ENCODE results near the gene PPIL4. TPM values are rescaled to one million over a fixed set of nuclear protein-coding genes. Genes with fewer than 3 reads are reported as not detected.

The PPIL4 gene
- total RNA-seq, 1 donor from 2014 or later, result 8.9 TPM

DNA sequence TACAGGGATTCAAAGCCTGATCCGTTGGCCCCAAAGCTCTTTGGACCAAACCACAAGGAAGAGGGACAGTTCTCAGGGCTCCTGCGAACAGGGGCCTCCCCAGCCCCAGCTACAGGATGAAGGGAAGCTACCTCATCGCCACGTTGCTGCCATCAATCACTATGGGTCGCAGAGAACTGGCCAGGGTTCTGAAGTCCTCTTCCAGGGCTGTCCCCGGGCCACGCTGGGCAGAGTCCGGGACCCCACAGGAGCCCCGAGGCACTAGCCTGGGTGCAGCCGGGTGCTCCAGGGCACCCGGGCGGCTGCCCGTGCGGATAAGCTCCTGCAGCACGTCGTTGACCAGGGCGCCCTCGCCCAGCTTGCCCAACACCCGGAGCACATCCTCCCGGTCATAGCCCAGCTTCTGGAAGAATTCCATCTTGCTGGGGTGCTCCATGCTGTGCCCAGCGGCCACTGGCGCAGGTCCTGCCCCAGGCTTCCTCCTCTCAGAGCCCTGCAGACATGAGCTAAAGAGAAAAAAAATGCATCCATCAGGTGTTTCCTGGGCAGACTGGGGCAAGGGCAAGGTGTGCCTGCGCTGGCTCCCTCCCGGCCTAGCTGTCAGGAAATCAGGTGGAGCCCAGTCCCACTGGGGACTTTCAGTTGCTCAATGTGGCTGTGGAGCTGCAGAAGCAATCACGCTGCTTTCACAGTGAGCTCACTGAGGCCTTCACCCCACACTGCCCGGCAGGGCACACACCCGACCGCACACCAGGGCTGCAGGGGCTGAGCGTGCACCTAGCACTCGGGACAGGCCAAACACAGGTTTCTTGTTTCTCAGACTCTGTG lies 71.5 kb downstream of the PPIL4 start:
- Histone ChIP-seq H3K27ac (no peak overlapping the region), H3K27me3 (no peaks in the 10 kb centered on the region), H3K4me3 (no peak overlapping the region), H3K36me3 (no peaks in the 10 kb centered on the region), H3K9me3 (no peaks in the 10 kb centered on the region), H3K4me1 (peaks cover 0 to 2% of the 10 kb centered on the region in 2 donors)
- intact Hi-C loops (cut with DNase I), result no loop called here
- DNase-seq (ENCODE audit: low spot score in 2 of 2), result no peak
- TF ChIP-seq, protein P1, sequence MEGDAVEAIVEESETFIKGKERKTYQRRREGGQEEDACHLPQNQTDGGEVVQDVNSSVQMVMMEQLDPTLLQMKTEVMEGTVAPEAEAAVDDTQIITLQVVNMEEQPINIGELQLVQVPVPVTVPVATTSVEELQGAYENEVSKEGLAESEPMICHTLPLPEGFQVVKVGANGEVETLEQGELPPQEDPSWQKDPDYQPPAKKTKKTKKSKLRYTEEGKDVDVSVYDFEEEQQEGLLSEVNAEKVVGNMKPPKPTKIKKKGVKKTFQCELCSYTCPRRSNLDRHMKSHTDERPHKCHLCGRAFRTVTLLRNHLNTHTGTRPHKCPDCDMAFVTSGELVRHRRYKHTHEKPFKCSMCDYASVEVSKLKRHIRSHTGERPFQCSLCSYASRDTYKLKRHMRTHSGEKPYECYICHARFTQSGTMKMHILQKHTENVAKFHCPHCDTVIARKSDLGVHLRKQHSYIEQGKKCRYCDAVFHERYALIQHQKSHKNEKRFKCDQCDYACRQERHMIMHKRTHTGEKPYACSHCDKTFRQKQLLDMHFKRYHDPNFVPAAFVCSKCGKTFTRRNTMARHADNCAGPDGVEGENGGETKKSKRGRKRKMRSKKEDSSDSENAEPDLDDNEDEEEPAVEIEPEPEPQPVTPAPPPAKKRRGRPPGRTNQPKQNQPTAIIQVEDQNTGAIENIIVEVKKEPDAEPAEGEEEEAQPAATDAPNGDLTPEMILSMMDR (IDR thresholded peaks at IDR 0.05), result no peak

DNA sequence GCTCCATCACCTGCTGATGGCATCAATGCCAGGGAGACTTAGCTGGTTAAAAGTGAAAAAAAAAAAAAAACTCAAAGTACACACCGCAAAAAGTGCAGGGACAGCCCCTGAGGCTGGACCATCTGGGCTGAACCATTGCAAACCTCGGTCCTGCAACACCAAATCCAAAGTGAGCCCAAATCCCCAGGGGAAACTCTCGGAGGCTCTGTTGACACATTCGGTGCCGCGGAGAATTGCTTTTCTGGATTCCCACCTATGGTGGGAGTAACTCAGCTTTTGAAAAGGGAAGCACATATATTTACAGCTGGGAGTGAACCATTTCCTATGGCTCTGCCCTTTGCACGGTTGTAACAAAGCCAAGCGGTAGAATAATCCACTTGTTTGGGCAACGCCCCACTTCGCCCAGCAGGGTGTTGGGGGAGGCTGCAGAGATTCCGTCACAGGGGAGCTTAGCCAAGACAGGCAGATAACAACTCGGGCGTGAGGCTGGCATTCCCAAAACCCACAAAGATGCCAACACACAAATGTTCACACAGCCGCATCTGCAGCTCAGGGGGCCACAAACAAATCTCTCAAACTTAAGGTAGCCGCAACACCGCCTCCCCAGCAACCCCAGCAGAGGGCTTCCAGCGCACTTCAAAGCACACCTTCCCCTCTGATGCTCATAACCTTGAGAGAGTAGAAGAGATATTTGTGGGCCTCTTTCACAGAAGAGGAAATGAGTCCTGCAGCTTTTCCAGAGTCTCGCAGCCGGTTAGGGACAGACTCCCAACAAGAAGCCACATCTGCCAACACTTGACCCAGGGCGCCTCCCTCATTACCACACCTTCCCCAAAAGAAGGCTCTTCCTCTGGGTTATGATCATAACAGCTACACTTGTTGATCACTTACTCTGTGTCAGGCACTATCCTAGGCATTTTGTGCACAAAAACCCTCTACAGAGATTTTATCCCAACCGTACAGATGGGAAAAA lies 72.5 kb downstream of the PPIL4 start:
- H3K27ac ChIP-seq, result no peak overlapping the region
- H3K9me3 ChIP-seq, result no peaks in the 10 kb centered on the region
- no peak overlapping the region for H3K4me3 ChIP-seq
- no peak for DNase-seq (ENCODE audit: low spot score in 2 of 2)
- no peaks in the 10 kb centered on the region for H3K36me3 ChIP-seq
- intact Hi-C loops (cut with DNase I), result no loop called here
- peaks cover 0 to 2% of the 10 kb centered on the region in 2 donors for H3K4me1 ChIP-seq
- no peaks in the 10 kb centered on the region for H3K27me3 ChIP-seq
- TF ChIP-seq, protein P1 (IDR thresholded peaks at IDR 0.05), result no peak

- Histone ChIP-seq H3K27me3 (no peaks in the 10 kb centered on the region), H3K4me3 (no peak overlapping the region), H3K9me3 (no peaks in the 10 kb centered on the region), H3K36me3 (no peaks in the 10 kb centered on the region), H3K27ac (no peak overlapping the region), H3K4me1 (peaks cover 0 to 2% of the 10 kb centered on the region in 2 donors)
- no peak for DNase-seq (ENCODE audit: low spot score in 2 of 2)
- intact Hi-C loops (cut with DNase I), result no loop called here
- TF ChIP-seq, protein P1 (IDR thresholded peaks at IDR 0.05), result no peak
Observed at GRCh38 chr6:149472241-149472640, 73.6 kb downstream of the PPIL4 start.

- H3K4me1 ChIP-seq, result peaks cover 0 to 2% of the 10 kb centered on the region in 2 donors
- intact Hi-C loops (cut with DNase I), result no loop called here
Observed at GRCh38 chr6:149471801-149472200, 74.0 kb downstream of the PPIL4 start.

DNA sequence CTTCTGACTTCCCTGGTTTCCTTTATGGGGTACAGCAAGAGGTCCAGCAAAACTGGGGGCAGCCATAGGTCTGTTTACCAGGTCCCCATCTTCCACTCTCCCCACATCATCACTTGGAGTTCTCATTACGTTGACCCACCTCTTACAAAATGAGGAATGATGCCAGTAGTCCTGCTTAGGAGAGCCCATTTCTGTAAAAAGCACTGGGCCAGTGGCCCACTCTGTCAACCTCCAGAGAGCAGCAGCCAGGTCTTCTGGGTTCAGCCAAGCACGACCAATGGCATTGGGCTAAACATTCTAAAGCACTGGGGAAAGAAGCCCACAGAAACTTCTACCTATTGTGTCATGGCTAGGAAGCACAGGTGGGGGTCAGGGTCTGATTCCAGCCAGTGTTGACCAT lies 74.9 kb downstream of the PPIL4 start:
- Histone ChIP-seq H3K36me3 (no peaks in the 10 kb centered on the region), H3K27me3 (no peaks in the 10 kb centered on the region)
- DNase-seq (ENCODE audit: low spot score in 2 of 2), result no peak

More at GRCh38 chr6:149471801-149472200, 74.0 kb downstream of the PPIL4 start:
- TF ChIP-seq, protein P1 (IDR thresholded peaks at IDR 0.05), result no peak
- Histone ChIP-seq H3K36me3 (no peaks in the 10 kb centered on the region), H3K9me3 (no peaks in the 10 kb centered on the region), H3K27me3 (no peaks in the 10 kb centered on the region), H3K4me3 (no peak overlapping the region), H3K27ac (no peak overlapping the region)
- no peak for DNase-seq (ENCODE audit: low spot score in 2 of 2)

More for the DNA sequence above, 74.9 kb downstream of the PPIL4 start:
- TF ChIP-seq, protein P1 (IDR thresholded peaks at IDR 0.05), result no peak
- peaks cover 0 to 2% of the 10 kb centered on the region in 2 donors for H3K4me1 ChIP-seq
- no peak overlapping the region for H3K4me3 ChIP-seq
- intact Hi-C loops (cut with DNase I), result no loop called here
- no peaks in the 10 kb centered on the region for H3K9me3 ChIP-seq
- H3K27ac ChIP-seq, result no peak overlapping the region
